ENCODE results near the gene DNAJC4.

DNAJC4 gene

DNA sequence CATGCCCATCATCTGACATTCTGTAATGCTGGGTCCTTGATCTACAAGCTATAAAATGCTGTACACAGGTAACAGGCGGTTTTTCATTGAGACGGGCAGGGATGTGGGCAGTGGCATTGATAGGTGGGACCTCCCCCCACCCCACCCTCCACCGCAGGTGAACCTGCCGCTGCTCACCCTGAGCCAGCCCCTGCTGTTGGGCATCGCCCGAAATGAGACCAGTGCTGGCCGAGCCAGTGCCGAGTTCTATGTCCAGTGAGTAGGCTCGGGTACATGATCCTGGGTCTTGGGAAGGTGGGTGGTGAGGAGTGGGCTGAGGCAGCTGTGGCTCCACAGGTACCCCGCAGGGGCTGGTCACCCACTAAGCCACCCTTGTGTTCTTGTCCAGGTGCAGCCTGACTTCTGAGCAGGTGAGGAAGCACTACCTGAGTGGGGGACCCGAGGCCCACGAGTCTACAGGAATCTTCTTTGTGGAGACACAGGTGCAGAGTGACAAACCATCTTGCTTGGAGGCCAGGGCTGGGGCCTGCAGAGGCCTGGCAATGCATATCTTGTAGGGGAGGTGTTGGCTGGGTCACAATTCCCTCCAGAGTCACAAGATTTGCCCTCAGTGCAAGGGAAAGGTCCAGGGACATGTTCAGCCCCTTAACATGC is 1.1 kb upstream of the DNAJC4 start:
- no peak overlapping the region for H2BK5ac ChIP-seq (ENCODE audit: low read depth, low read length, poor library complexity, severe bottlenecking)
- no peak overlapping the region for H2BK15ac ChIP-seq (ENCODE audit: low read depth, poor library complexity, severe bottlenecking)
- DNase-seq: no peak
- no peak overlapping the region for H3K4me3 ChIP-seq (ENCODE audit: insufficient read depth in 1 of 2, low read depth in 1 of 2, low read length in 2 of 2)
- H3K9me3 ChIP-seq (ENCODE audit: control insufficient read depth, low read length): no peaks in the 10 kb centered on the region
- no peak overlapping the region for H3K27ac ChIP-seq (ENCODE audit: low read length, poor library complexity, severe bottlenecking)
- no peak overlapping the region for H3K4me2 ChIP-seq (ENCODE audit: low read length, poor library complexity, severe bottlenecking)
- no peak overlapping the region for H3K14ac ChIP-seq (ENCODE audit: low read length in 2 of 2)
- peak overlapping the region; percentile 26 for H2AK5ac ChIP-seq (ENCODE audit: low read length, severe bottlenecking)
- no peak overlapping the region for H3K23ac ChIP-seq (ENCODE audit: low read length in 2 of 2)
- peaks cover 29% of the 10 kb centered on the region for H3K79me1 ChIP-seq (replicated peaks; ENCODE audit: low read length, poor library complexity, severe bottlenecking)
- peaks cover 61% of the 10 kb centered on the region for H3K4me1 ChIP-seq (ENCODE audit: control insufficient read depth, insufficient read depth, low read depth, low read length)
- H2AFZ ChIP-seq (ENCODE audit: low read depth, low read length): no peak overlapping the region
- peak overlapping the region; percentile 87 for H3K9ac ChIP-seq (ENCODE audit: low read length)
- H3K4ac ChIP-seq (ENCODE audit: low read depth in 1 of 2, low read length in 2 of 2): no peak overlapping the region
- no peak overlapping the region for H2BK120ac ChIP-seq (ENCODE audit: low read depth, low read length)
- peak overlapping the region in 1 of 2 experiments; percentile 41 for H3K18ac ChIP-seq (ENCODE audit: low read depth in 1 of 2, low read length in 2 of 2)
- no peak overlapping the region for H4K8ac ChIP-seq (ENCODE audit: low read length)
- peaks cover 1 to 22% of the 10 kb centered on the region in 2 experiments for H3K36me3 ChIP-seq (ENCODE audit: control insufficient read depth in 1 of 2, insufficient read depth in 2 of 2, low read depth in 1 of 2, low read length in 2 of 2)
- 95% methylated on average over 12 of the region's 12 CpGs for WGBS
- H2BK12ac ChIP-seq (ENCODE audit: low read length in 2 of 2): peak overlapping the region in 1 of 2 experiments; percentile 66
- H4K91ac ChIP-seq (ENCODE audit: low read length): no peak overlapping the region
- no peaks in the 10 kb centered on the region for H3K27me3 ChIP-seq (ENCODE audit: control insufficient read depth in 1 of 2, insufficient read depth in 1 of 2, low read length in 2 of 2)

DNA sequence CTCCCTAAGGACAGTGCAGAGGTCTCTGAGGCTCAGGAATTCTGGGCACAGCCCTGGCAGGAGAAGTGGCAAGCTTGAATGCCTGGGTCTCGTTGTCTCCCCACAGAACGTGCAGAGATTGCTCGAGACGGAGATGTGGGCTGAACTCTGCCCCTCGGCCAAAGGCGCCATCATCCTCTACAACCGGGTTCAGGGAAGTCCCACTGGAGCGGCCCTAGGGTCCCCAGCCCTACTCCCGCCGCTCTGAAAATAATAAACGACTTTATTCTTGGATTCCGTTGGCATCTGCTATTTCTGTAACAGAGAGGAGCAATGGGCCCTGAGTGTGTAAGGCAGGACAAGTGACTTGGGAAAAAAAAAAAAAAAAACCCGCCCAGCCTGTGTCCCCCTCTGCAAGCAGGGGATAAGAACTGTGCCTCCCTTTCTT is 591 bp upstream of the DNAJC4 start:
- H2BK120ac ChIP-seq (ENCODE audit: low read depth, low read length): no peak overlapping the region
- H3K4me2 ChIP-seq (ENCODE audit: low read length, poor library complexity, severe bottlenecking): peak overlapping the region; percentile 91
- peak overlapping the region in 1 of 2 experiments; percentile 73 for H3K4ac ChIP-seq (ENCODE audit: low read depth in 1 of 2, low read length in 2 of 2)
- DNase-seq: no peak
- peaks cover 24% of the 10 kb centered on the region for H3K79me1 ChIP-seq (replicated peaks; ENCODE audit: low read length, poor library complexity, severe bottlenecking)
- peak overlapping the region; percentile 50 for H4K8ac ChIP-seq (ENCODE audit: low read length)
- no peak overlapping the region for H2BK15ac ChIP-seq (ENCODE audit: low read depth, poor library complexity, severe bottlenecking)
- H2BK5ac ChIP-seq (ENCODE audit: low read depth, low read length, poor library complexity, severe bottlenecking): no peak overlapping the region
- peak overlapping the region in 1 of 2 experiments; percentile 64 for H3K18ac ChIP-seq (ENCODE audit: low read depth in 1 of 2, low read length in 2 of 2)
- peak overlapping the region; percentile 87 for H3K9ac ChIP-seq (ENCODE audit: low read length)
- H3K9me3 ChIP-seq (ENCODE audit: control insufficient read depth, low read length): no peaks in the 10 kb centered on the region
- peak overlapping the region; percentile 56 for H3K27ac ChIP-seq (ENCODE audit: low read length, poor library complexity, severe bottlenecking)
- WGBS: 65% methylated on average over 13 of the region's 13 CpGs
- peak overlapping the region; percentile 81 for H2AFZ ChIP-seq (ENCODE audit: low read depth, low read length)
- H3K4me3 ChIP-seq (ENCODE audit: insufficient read depth in 1 of 2, low read depth in 1 of 2, low read length in 2 of 2): peak overlapping the region; percentile 50 to 89
- H3K27me3 ChIP-seq (ENCODE audit: control insufficient read depth in 1 of 2, insufficient read depth in 1 of 2, low read length in 2 of 2): no peaks in the 10 kb centered on the region
- H3K14ac ChIP-seq (ENCODE audit: low read length in 2 of 2): no peak overlapping the region
- peak overlapping the region in 1 of 2 experiments; percentile 89 for H2BK12ac ChIP-seq (ENCODE audit: low read length in 2 of 2)
- peak overlapping the region; percentile 26 for H2AK5ac ChIP-seq (ENCODE audit: low read length, severe bottlenecking)
- no peak overlapping the region for H3K23ac ChIP-seq (ENCODE audit: low read length in 2 of 2)
- no peak overlapping the region for H4K91ac ChIP-seq (ENCODE audit: low read length)
- peaks cover 55% of the 10 kb centered on the region for H3K4me1 ChIP-seq (ENCODE audit: control insufficient read depth, insufficient read depth, low read depth, low read length)
- peaks cover 0 to 17% of the 10 kb centered on the region in 2 experiments for H3K36me3 ChIP-seq (ENCODE audit: control insufficient read depth in 1 of 2, insufficient read depth in 2 of 2, low read depth in 1 of 2, low read length in 2 of 2)

- Histone ChIP-seq H3K4me3 (ENCODE audit: insufficient read depth in 1 of 2, low read depth in 1 of 2, low read length in 2 of 2) (peak overlapping the region; percentile 77 to 89), H3K27me3 (ENCODE audit: control insufficient read depth in 1 of 2, insufficient read depth in 1 of 2, low read length in 2 of 2) (no peaks in the 10 kb centered on the region), H4K91ac (ENCODE audit: low read length) (peak overlapping the region; percentile 95), H3K23ac (ENCODE audit: low read length in 2 of 2) (no peak overlapping the region), H3K4me2 (ENCODE audit: low read length, poor library complexity, severe bottlenecking) (peak overlapping the region; percentile 91), H2AK5ac (ENCODE audit: low read length, severe bottlenecking) (peak overlapping the region; percentile 26), H3K4me1 (ENCODE audit: control insufficient read depth, insufficient read depth, low read depth, low read length) (peaks cover 55% of the 10 kb centered on the region), H2AFZ (ENCODE audit: low read depth, low read length) (no peak overlapping the region), H2BK15ac (ENCODE audit: low read depth, poor library complexity, severe bottlenecking) (peak overlapping the region; percentile 44), H3K14ac (ENCODE audit: low read length in 2 of 2) (no peak overlapping the region), H2BK5ac (ENCODE audit: low read depth, low read length, poor library complexity, severe bottlenecking) (no peak overlapping the region), H3K4ac (ENCODE audit: low read depth in 1 of 2, low read length in 2 of 2) (peak overlapping the region; percentile 37 to 94), H4K8ac (ENCODE audit: low read length) (peak overlapping the region; percentile 95), H3K36me3 (ENCODE audit: control insufficient read depth in 1 of 2, insufficient read depth in 2 of 2, low read depth in 1 of 2, low read length in 2 of 2) (peaks cover 6 to 20% of the 10 kb centered on the region in 2 experiments), H3K18ac (ENCODE audit: low read depth in 1 of 2, low read length in 2 of 2) (peak overlapping the region; percentile 84 to 93), H3K79me1 (replicated peaks; ENCODE audit: low read length, poor library complexity, severe bottlenecking) (peaks cover 30% of the 10 kb centered on the region), H2BK120ac (ENCODE audit: low read depth, low read length) (peak overlapping the region; percentile 73), H3K27ac (ENCODE audit: low read length, poor library complexity, severe bottlenecking) (no peak overlapping the region), H3K9me3 (ENCODE audit: control insufficient read depth, low read length) (no peaks in the 10 kb centered on the region), H2BK12ac (ENCODE audit: low read length in 2 of 2) (peak overlapping the region in 1 of 2 experiments; percentile 9), H3K9ac (ENCODE audit: low read length) (peak overlapping the region; percentile 87)
- DNase-seq: no peak
- WGBS: 22% methylated on average over 7 of the region's 8 CpGs
Measured at GRCh38 chr11:64230985-64231365, 627 bp downstream of the DNAJC4 start.

- H3K4ac ChIP-seq (ENCODE audit: low read depth in 1 of 2, low read length in 2 of 2): no peak overlapping the region
- no peak overlapping the region for H3K4me3 ChIP-seq (ENCODE audit: insufficient read depth in 1 of 2, low read depth in 1 of 2, low read length in 2 of 2)
- no peak overlapping the region for H3K14ac ChIP-seq (ENCODE audit: low read length in 2 of 2)
- H2AK5ac ChIP-seq (ENCODE audit: low read length, severe bottlenecking): no peak overlapping the region
- WGBS: 95% methylated on average over 7 of the region's 7 CpGs
- H2BK12ac ChIP-seq (ENCODE audit: low read length in 2 of 2): no peak overlapping the region
- no peak overlapping the region for H3K9ac ChIP-seq (ENCODE audit: low read length)
- H2BK120ac ChIP-seq (ENCODE audit: low read depth, low read length): no peak overlapping the region
- no peak overlapping the region for H2AFZ ChIP-seq (ENCODE audit: low read depth, low read length)
- H3K4me2 ChIP-seq (ENCODE audit: low read length, poor library complexity, severe bottlenecking): no peak overlapping the region
- H3K36me3 ChIP-seq (ENCODE audit: control insufficient read depth in 1 of 2, insufficient read depth in 2 of 2, low read depth in 1 of 2, low read length in 2 of 2): peaks cover 8 to 23% of the 10 kb centered on the region in 2 experiments
- no peak overlapping the region for H2BK15ac ChIP-seq (ENCODE audit: low read depth, poor library complexity, severe bottlenecking)
- H2BK5ac ChIP-seq (ENCODE audit: low read depth, low read length, poor library complexity, severe bottlenecking): no peak overlapping the region
- no peak for DNase-seq
- H3K4me1 ChIP-seq (ENCODE audit: control insufficient read depth, insufficient read depth, low read depth, low read length): peaks cover 54% of the 10 kb centered on the region
- no peaks in the 10 kb centered on the region for H3K27me3 ChIP-seq (ENCODE audit: control insufficient read depth in 1 of 2, insufficient read depth in 1 of 2, low read length in 2 of 2)
- H3K9me3 ChIP-seq (ENCODE audit: control insufficient read depth, low read length): no peaks in the 10 kb centered on the region
- H4K8ac ChIP-seq (ENCODE audit: low read length): no peak overlapping the region
- no peak overlapping the region for H3K18ac ChIP-seq (ENCODE audit: low read depth in 1 of 2, low read length in 2 of 2)
- H3K23ac ChIP-seq (ENCODE audit: low read length in 2 of 2): no peak overlapping the region
- H4K91ac ChIP-seq (ENCODE audit: low read length): no peak overlapping the region
- peaks cover 33% of the 10 kb centered on the region for H3K79me1 ChIP-seq (replicated peaks; ENCODE audit: low read length, poor library complexity, severe bottlenecking)
- no peak overlapping the region for H3K27ac ChIP-seq (ENCODE audit: low read length, poor library complexity, severe bottlenecking)
Measured at GRCh38 chr11:64231546-64231945, 1.2 kb downstream of the DNAJC4 start.

All from mesenchymal stem cell (in vitro differentiated cells and primary cell).